IPS-NIHi7 (cell line): Measurements from ENCODE around the gene BAIAP3.
"Not testable (repeated sequence)": the region's sequence is repeated elsewhere in the genome, so short reads cannot be mapped to it uniquely, and the experiment has no call there.

ENCODE experiments used
- DNase-seq: peaks from one replicate; pipeline ENCODE4 v3.0.0; 2012; ENCODE audit warnings: mixed read lengths; ENCODE audit errors: extremely low spot score

The BAIAP3 gene

GRCh38 chr16:1318268-1318545 lies 15.2 kb upstream of the BAIAP3 start:
- DNase-seq: no peak

- DNase-seq: no peak
Measured at GRCh38 chr16:1319041-1319440, 14.4 kb upstream of the BAIAP3 start.

DNA sequence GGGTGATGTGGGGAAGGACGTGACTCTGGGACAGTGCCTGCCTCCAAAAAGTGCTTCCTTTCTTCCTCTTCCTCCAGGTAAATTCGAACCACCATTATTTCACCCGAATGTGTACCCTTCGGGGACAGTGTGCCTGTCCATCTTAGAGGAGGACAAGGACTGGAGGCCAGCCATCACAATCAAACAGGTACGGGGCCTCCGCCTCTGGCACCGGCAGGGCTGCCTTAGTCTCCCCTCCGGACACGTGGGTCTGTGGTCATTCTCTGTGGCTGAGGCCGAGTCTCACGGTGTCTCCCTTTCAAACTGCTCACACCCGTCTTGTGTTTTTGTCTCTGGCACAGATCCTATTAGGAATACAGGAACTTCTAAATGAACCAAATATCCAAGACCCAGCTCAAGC lies 13.3 kb upstream of the BAIAP3 start:
- DNase-seq: no peak

DNA sequence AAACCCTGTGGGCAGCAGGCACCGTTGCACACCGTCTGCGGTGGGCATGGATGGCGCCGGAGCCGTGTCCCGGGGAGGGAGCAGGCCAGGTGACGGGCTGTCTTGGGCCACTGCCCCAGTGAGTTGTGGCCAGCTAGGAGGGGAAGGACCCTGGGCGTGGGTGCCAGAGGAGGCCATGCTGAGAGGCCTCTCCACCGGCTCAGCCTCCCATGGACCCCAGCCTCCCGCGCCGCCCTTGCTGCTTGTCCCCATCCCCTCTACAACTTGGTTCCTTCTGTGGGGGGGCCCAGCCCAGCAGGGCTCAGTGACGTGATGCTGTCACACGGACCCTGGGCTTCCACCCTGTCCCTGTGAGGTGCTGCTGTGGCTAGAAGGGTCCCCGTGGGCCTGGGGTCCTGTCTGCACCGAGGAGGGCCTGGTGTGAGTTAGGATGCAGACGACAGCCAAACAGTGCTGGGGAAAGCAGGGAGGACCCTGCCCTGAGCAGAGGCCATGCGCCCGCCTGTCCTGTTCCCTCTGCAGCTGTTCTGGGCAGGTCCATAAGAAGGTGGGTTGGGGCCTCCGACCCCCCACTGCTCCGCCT lies 12.7 kb upstream of the BAIAP3 start:
- no peak for DNase-seq

GRCh38 chr16:1322407-1322806 lies 11.0 kb upstream of the BAIAP3 start:
- no peak for DNase-seq

GRCh38 chr16:1323296-1324239 lies 9.9 kb upstream of the BAIAP3 start:
- no peak for DNase-seq

DNA sequence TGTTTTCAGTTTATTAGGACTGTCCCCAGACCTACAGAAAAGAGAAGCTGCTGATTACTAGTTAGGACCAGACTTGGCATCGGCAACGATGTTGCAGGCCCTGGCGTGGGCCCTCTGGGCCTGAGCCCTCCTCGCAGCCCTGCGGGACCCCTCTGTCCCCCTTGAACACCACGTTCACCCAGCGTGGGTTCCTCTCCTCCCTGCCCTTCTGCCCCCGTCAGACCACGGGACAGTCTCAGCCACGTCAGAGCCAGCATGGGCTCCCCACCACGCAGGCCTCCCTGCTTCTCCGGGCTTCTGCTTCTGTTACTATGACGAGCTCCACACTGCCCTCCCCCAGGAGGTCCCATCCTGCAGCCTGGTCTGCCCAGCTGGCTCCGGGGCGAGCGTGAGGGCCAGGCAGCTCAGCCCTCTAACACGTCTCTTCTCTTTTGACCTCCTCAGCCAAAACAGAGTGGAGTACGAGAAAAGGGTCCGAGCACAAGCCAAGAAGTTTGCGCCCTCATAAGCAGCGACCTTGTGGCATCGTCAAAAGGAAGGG lies 9.1 kb upstream of the BAIAP3 start:
- no peak for DNase-seq

GRCh38 chr16:1325261-1325660 lies 8.2 kb upstream of the BAIAP3 start:
- no peak for DNase-seq

GRCh38 chr16:1325673-1326371 lies 7.6 kb upstream of the BAIAP3 start:
- no peak for DNase-seq

DNA sequence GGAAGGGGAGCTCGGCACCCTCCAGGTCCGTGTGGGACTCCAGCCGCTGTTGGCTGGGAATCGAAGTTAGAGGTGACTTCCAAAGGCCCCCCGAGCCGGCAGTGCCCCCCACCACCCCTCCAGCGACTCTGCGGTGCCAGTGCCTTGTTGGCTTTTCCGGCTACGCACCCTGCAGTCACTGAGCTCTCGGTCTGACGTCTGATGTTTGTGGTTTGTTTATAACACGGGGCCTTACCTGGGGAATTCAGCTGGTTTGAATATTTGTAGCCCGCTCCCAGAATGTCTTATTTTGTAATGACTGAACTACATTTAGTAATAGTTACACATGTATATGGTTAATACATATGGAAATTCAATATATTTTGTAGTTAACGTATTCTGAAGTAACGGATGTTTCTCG lies 7.1 kb upstream of the BAIAP3 start:
- no peak for DNase-seq

GRCh38 chr16:1326946-1327618 lies 6.4 kb upstream of the BAIAP3 start:
- DNase-seq: no peak

GRCh38 chr16:1327619-1327947 lies 5.9 kb upstream of the BAIAP3 start:
- no peak for DNase-seq

- not testable (repeated sequence) for DNase-seq
Measured at GRCh38 chr16:1328136-1328535, 5.3 kb upstream of the BAIAP3 start.

DNA sequence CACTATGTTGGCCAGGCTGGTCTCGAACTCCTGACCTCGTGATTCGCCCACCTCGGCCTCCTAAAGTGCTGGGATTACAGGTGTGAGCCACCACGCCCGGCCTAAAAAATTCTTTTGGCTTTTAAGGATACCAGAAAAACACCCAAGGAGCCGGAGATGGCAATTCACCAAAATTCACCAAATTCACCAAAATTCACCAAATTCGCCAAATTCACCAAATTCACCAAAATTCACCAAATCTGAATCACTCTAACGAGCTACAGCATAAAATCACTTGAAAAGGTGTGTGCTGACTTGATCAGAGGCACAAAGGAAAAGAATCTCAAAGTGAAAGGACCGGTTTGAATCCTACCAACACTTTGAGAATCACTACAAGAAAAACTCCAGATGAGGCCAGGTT lies 4.5 kb upstream of the BAIAP3 start:
- not testable (repeated sequence) for DNase-seq

- DNase-seq: peak; percentile 81
Measured at GRCh38 chr16:1330260-1330914, 3.1 kb upstream of the BAIAP3 start.

DNA sequence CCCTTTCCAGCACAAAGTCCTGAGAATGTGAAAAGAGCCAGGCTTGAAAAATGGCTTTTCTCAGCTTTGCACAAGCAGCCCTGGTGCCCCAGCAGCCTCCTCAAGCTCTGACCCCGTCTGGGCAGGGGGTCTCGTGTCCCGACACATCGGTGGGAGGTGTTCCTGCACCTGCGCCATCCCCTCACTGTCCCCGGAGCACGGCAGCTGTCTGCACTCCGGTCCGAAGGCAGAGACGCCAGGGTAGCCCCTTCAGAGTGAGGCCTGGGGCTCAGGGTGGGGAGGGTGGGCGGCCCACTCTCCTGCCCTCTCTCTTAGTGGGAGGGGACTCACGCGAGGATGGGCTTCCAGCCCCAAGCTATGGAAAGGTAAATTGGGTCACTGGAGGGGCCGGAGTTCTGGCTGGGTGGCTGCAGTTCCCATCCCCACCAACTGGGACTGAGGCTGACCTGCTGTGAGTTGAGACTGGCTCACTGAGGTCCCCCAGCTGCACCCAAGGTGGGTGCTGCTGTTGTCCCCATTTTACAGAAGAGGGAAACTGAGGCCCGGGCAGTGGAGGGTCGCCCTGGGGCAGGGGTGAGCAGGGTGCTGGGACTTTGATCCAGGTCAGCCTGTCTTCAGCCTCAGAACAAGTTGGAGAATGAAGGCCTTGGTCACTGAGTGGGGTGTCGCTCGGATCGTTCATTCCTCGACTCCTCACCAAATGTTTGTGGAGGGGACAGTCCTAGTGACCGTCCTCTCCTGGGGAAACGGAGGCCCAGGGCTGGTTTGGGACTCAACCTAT lies 2.3 kb upstream of the BAIAP3 start:
- no peak for DNase-seq

GRCh38 chr16:1331712-1332617 lies 1.5 kb upstream of the BAIAP3 start:
- peak; percentile 90 for DNase-seq

DNA sequence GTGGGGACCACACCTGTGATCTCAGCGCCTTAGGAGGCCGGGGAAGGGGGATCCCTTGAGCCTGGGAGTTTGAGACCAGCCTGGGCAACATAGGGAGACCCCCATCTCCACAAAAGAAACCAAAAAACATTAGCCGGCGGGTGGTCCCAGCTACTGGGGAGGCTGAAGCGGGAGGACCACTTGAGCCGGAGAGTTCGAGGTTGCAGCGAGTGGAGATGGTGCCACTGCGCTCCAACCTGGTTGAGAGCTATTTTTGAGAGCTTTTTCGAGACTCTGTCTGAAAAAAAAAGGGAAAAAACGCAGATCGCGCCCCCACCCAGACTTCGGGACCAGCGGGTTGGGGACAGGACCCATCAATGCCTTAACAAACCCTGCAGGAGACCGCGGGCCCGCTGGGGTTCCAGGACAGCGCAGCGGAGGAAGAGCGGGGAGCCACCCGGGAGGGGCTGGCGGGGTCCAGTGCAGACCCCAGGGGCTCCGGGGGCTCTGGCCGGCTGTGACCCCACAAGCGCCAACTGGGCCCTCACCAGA lies 762 bp upstream of the BAIAP3 start:
- DNase-seq: no peak

- no peak for DNase-seq
Measured at GRCh38 chr16:1333854-1334700, 632 bp downstream of the BAIAP3 start.
